Measurements from ENCODE around the gene LMLN.

DNA sequence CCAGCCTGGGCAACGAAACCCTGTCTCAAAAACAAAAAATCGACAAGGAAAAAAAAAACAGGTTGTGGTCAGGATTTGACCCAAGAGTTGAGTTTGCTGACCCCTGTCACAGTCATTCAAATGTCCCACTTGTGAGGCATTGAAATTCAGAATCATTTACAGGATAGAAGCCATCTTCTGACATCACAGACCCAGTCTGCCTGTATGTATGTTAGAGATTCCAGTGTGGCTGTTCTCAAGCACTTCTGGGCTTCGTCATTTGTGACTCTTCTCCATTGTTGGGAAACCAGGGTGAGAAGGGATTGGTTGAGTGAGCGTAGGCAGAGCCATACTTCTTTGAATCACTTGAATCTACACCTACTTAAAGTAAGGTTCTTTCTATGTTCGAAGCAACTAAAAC is 57.1 kb downstream of the LMLN start:
- TF ChIP-seq, protein P1, sequence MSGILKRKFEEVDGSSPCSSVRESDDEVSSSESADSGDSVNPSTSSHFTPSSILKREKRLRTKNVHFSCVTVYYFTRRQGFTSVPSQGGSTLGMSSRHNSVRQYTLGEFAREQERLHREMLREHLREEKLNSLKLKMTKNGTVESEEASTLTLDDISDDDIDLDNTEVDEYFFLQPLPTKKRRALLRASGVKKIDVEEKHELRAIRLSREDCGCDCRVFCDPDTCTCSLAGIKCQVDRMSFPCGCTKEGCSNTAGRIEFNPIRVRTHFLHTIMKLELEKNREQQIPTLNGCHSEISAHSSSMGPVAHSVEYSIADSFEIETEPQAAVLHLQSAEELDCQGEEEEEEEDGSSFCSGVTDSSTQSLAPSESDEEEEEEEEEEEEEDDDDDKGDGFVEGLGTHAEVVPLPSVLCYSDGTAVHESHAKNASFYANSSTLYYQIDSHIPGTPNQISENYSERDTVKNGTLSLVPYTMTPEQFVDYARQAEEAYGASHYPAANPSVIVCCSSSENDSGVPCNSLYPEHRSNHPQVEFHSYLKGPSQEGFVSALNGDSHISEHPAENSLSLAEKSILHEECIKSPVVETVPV (CRISPR knock-in tag; IDR thresholded peaks at IDR 0.05): no peak
- TF ChIP-seq ZFP30 (CRISPR knock-in tag; IDR thresholded peaks at IDR 0.05) (no peak), CSDC2 (CRISPR knock-in tag; IDR thresholded peaks at IDR 0.05) (no peak), ZNF8 (CRISPR knock-in tag; IDR thresholded peaks at IDR 0.05) (no peak), RARB (CRISPR knock-in tag; IDR thresholded peaks at IDR 0.05) (no peak), ZNF70 (CRISPR knock-in tag; IDR thresholded peaks at IDR 0.05) (no peak), ZFP3 (CRISPR knock-in tag; IDR thresholded peaks at IDR 0.05) (no peak), TOX (CRISPR knock-in tag; IDR thresholded peaks at IDR 0.05; ENCODE audit: borderline replicate concordance) (no peak), ISL1 (CRISPR knock-in tag; IDR thresholded peaks at IDR 0.05) (no peak)
- TF ChIP-seq, protein P2, sequence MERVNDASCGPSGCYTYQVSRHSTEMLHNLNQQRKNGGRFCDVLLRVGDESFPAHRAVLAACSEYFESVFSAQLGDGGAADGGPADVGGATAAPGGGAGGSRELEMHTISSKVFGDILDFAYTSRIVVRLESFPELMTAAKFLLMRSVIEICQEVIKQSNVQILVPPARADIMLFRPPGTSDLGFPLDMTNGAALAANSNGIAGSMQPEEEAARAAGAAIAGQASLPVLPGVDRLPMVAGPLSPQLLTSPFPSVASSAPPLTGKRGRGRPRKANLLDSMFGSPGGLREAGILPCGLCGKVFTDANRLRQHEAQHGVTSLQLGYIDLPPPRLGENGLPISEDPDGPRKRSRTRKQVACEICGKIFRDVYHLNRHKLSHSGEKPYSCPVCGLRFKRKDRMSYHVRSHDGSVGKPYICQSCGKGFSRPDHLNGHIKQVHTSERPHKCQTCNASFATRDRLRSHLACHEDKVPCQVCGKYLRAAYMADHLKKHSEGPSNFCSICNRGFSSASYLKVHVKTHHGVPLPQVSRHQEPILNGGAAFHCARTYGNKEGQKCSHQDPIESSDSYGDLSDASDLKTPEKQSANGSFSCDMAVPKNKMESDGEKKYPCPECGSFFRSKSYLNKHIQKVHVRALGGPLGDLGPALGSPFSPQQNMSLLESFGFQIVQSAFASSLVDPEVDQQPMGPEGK (CRISPR knock-in tag; IDR thresholded peaks at IDR 0.05; ENCODE audit: borderline replicate concordance): no peak
